ENCODE results near the gene DPPA5. TPM values are rescaled to one million over a fixed set of nuclear protein-coding genes. Genes with fewer than 3 reads are reported as not detected.
A peak's percentile ranks its signal among the peaks of the same experiment; 100 is the strongest.
"Not testable (repeated sequence)": the region's sequence is repeated elsewhere in the genome, so short reads cannot be mapped to it uniquely, and the experiment has no call there.

The DPPA5 gene
- total RNA-seq, 1 experiment from 2014 or later: not detected

DNA sequence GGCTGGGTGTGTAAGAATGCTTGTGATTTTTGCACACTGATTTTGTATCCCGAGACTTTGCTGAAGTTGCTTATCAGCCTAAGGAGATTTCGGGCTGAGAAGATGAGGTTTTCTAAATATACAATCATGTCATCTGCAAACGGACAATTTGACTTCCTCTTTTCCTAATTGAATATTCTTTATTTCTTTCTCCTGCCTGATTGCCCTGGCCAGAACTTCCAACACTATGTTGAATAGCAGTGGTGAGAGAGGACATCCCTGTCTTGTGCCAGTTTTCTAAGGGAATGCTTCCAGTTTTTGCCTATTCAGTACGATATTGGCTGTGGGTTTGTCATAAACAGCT lies 43.6 kb downstream of the DPPA5 start:
- DNase-seq (ENCODE audit: low read depth); in situ Hi-C loops (cut with HindIII; ENCODE audit: low pct_unique_long_range_greater_than_20kb, low sequenced_read_pairs): not testable (repeated sequence)

DNA sequence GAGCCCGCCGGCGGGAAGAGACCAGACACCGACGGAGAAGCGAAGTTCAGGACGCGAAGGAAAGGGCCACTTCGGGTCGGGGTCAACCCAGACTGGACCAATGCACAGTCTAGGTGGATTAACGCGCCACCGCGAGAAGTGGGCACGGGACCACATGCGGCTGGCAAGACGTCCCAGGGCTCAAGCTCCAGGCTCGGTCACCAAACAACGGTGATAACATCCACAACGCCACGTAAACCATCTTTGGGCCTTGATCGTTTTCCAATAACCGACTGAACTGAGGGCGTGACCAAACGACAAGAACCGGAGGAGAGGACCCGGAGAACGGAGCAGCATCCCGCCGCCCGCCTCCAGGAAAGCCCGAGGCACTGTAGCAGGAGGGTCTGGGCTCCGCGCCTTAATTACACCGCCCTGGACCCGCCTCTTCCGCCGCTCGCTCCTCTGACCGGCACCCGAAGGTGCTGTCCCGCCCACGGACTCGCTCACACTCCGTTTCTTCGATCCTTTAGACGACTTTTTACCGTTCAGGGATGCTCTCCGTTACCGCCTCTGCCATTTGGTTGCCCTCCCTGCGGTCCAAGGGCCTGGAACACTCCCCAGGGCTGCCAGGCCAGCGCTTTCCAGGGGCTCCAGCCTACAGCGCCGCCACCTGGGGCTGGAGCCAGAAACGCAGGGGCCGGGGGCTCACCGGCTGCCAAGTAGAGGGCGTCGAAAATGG lies 44.1 kb downstream of the DPPA5 start:
- in situ Hi-C loops (cut with HindIII; ENCODE audit: low pct_unique_long_range_greater_than_20kb, low sequenced_read_pairs): no loop called here
- peak; percentile 54 for DNase-seq (ENCODE audit: low read depth)

DNA sequence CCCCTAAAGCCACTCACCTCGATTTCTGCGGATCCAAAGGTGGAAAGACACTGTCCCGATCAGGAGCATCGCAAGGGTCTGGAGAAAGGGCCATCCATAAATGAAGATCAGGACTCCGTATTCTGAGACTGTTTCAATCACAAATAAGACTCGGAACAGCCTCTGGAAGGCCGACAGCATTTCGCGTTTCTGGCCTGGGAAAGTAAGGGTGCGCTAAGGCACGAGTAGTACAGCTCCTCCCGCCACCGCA lies 44.6 kb downstream of the DPPA5 start:
- DNase-seq (ENCODE audit: low read depth): no peak
- in situ Hi-C loops (cut with HindIII; ENCODE audit: low pct_unique_long_range_greater_than_20kb, low sequenced_read_pairs): no loop called here

DNA sequence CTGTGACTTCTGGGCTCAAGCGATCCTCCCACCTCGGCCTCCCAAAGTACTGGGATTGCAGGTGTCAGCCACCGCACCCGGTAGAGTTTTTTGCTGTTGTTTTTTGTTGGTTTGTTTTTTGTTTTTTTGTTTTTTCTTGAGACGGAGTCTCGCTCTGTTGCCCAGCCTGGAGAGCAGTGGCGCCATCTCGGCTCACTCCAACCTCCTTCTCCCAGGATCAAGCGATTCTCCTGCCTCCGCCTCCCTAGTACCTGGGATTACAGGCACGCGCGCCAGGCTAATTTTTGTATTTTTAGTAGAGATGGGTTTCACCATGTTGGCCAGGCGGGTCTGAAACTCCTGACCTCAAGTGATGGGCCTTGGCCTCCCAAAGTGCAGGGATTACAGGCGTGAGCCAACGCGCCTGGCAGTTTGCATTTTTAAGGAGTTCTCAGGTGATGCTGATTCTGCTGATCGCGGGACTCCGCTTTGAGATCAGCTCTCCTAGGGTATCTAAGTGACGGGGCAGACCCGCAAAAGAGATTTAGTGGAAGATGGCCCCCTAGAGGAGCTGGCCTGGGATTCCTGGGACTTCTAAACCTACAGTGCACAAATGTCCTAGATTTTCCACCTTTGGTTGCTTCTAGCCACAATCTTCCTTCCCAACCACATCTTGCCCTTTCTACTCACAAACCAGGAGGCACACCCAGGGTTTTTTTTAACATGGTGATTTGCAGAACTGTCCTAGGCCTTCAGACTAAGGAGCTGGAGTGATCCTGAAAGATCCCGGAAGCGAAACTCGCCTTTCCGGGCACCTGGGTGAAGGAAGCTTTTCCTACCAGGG lies 45.2 kb downstream of the DPPA5 start:
- in situ Hi-C loops (cut with HindIII; ENCODE audit: low pct_unique_long_range_greater_than_20kb, low sequenced_read_pairs): no loop called here
- peak; percentile 21 for DNase-seq (ENCODE audit: low read depth)

DNA sequence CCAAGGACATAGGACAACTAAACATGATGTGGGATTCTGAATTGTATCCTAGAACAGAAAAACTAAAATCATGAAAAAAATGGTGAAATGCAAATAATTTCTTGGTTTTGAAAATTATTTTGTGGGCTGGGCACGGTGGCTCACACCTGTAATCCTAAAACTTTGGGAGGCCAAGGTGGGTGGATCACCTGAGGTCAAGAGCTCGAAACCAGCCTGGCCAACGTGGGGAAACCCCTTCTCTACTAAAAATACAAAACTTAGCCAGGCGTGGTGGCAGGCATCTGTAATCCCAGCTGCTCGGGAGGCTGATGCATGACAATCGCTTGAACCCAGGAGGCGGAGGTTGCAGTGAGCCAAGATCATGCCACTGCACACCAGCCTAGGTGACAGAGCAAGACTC lies 50.3 kb downstream of the DPPA5 start:
- DNase-seq (ENCODE audit: low read depth); in situ Hi-C loops (cut with HindIII; ENCODE audit: low pct_unique_long_range_greater_than_20kb, low sequenced_read_pairs): not testable (repeated sequence)

Other genes starting within 250 kb of the DPPA5 start
- gene KHDC1L, start 128.8 kb downstream of the DPPA5 start, total RNA-seq (2014; rRNA removed; shearing (Covaris generic); ENCODE audit: low replicate concordance): not detected in 2 replicates
- 0.14 and 3.3 TPM in 2 replicates for gene KHDC1, start 91.1 kb downstream of the DPPA5 start, total RNA-seq (2014; rRNA removed; shearing (Covaris generic); ENCODE audit: low replicate concordance)
- not detected in 2 replicates for gene KHDC3L, start 8.4 kb upstream of the DPPA5 start, total RNA-seq (2014; rRNA removed; shearing (Covaris generic); ENCODE audit: low replicate concordance)
- gene OOEP, start 15.6 kb upstream of the DPPA5 start, total RNA-seq (2014; rRNA removed; shearing (Covaris generic); ENCODE audit: low replicate concordance): 4.1 TPM in 1 of 2 replicates, not detected in the other
- 3.5 and 4.5 TPM in 2 replicates for gene DDX43, start 40.6 kb upstream of the DPPA5 start, total RNA-seq (2014; rRNA removed; shearing (Covaris generic); ENCODE audit: low replicate concordance)
- gene CGAS, start 98.0 kb upstream of the DPPA5 start, total RNA-seq (2014; rRNA removed; shearing (Covaris generic); ENCODE audit: low replicate concordance): 18.9 and 21.9 TPM in 2 replicates
- gene MTO1, start 107.5 kb upstream of the DPPA5 start, total RNA-seq (2014; rRNA removed; shearing (Covaris generic); ENCODE audit: low replicate concordance): 9.9 and 17.4 TPM in 2 replicates
- gene EEF1A1, start 166.8 kb upstream of the DPPA5 start, total RNA-seq (2014; rRNA removed; shearing (Covaris generic); ENCODE audit: low replicate concordance): 12,857 and 13,074 TPM in 2 replicates